GM23338 (cell line): ENCODE data around the gene FNDC3B. TPM values are rescaled to one million over a fixed set of nuclear protein-coding genes. Genes with fewer than 3 reads are reported as not detected.
A peak's percentile ranks its signal among the peaks of the same experiment; 100 is the strongest.

Source experiments
- ATAC-seq: fragments of 200-7000 bp; cut with Tn5 transposase; 3 replicates; pipeline ENCODE4 v1.9.1; 2020
- DNase-seq: peaks from one replicate; pipeline ENCODE4 v3.0.0-alpha.2; 2015; ENCODE audit warnings: low spot score
- H2AFZ ChIP-seq: fragments of 200-600 bp; sonication (generic); 2 replicates; pipeline ENCODE4 v1.8.0; 2016; ENCODE audit warnings: antibody characterized with exemption, mild to moderate bottlenecking, moderate library complexity
- H3F3A ChIP-seq: fragments of 200-600 bp; sonication (generic); replicated peaks from 2 replicates; pipeline ENCODE4 v1.8.0; 2017; ENCODE audit warnings: antibody characterized with exemption, mixed run types, low read depth
- H3K27ac ChIP-seq: fragments of 200-600 bp; sonication (generic); 2 replicates; pipeline ENCODE4 v1.6.1; 2016; ENCODE audit warnings: low read depth
- H3K27me3 ChIP-seq: fragments of 200-600 bp; sonication (generic); 2 replicates; pipeline ENCODE4 v1.8.0; 2016; ENCODE audit warnings: mild to moderate bottlenecking, mixed run types, moderate library complexity; ENCODE audit not compliant: insufficient read depth
- H3K36me3 ChIP-seq: fragments of 200-600 bp; sonication (generic); 2 replicates; pipeline ENCODE4 v1.8.0; 2016; ENCODE audit warnings: mild to moderate bottlenecking; ENCODE audit not compliant: insufficient read depth
- H3K4me1 ChIP-seq: fragments of 200-600 bp; sonication (generic); 2 replicates; pipeline ENCODE4 v1.8.0; 2016; ENCODE audit warnings: mild to moderate bottlenecking, moderate library complexity; ENCODE audit not compliant: insufficient read depth
- H3K4me2 ChIP-seq: fragments of 200-600 bp; sonication (generic); 2 replicates; pipeline ENCODE4 v1.7.1; 2017; ENCODE audit warnings: mixed run types
- H3K4me3 ChIP-seq: fragments of 200-600 bp; sonication (generic); 2 replicates; pipeline ENCODE4 v1.6.1; 2016; ENCODE audit warnings: mixed run types
- H3K79me2 ChIP-seq: fragments of 200-600 bp; sonication (generic); replicated peaks from 2 replicates; pipeline ENCODE4 v1.8.0; 2017; ENCODE audit warnings: mild to moderate bottlenecking; ENCODE audit not compliant: insufficient read depth
- H3K9me2 ChIP-seq: fragments of 200-600 bp; sonication (generic); 2 replicates; pipeline ENCODE4 v1.8.0; 2017; ENCODE audit not compliant: insufficient read depth
- H4K20me1 ChIP-seq: fragments of 200-600 bp; sonication (generic); replicated peaks from 2 replicates; pipeline ENCODE4 v1.8.0; 2017; ENCODE audit warnings: mild to moderate bottlenecking; ENCODE audit not compliant: insufficient read depth
- H3K27ac Mint-ChIP-seq: 2 replicates; pipeline ENCODE4 v1.8.0; 2020; ENCODE audit warnings: inconsistent platforms, mild to moderate bottlenecking, moderate library complexity, mixed read lengths
- H3K27me3 Mint-ChIP-seq: 3 replicates; pipeline ENCODE4 v1.8.0; 2022; ENCODE audit warnings: low read depth, mild to moderate bottlenecking, moderate library complexity, mixed read lengths, inconsistent platforms; ENCODE audit not compliant: insufficient read depth, poor library complexity
- H3K36me3 Mint-ChIP-seq: 3 replicates; pipeline ENCODE4 v1.8.0; 2021; ENCODE audit warnings: low read depth, mild to moderate bottlenecking, inconsistent platforms, moderate library complexity, mixed read lengths
- H3K4me1 Mint-ChIP-seq: 3 replicates; pipeline ENCODE4 v1.8.0; 2020; ENCODE audit warnings: mild to moderate bottlenecking, inconsistent platforms, mixed read lengths
- H3K4me3 Mint-ChIP-seq: 3 replicates; pipeline ENCODE4 v1.8.0; 2021; ENCODE audit warnings: moderate library complexity, mild to moderate bottlenecking, inconsistent platforms, mixed read lengths
- H3K9me3 Mint-ChIP-seq: 3 replicates; pipeline ENCODE4 v1.8.0; 2020; ENCODE audit warnings: moderate library complexity, mild to moderate bottlenecking, inconsistent platforms, mixed read lengths
- CREB1 ChIP-seq: fragments of 250-450 bp; sonication (Bioruptor Pico); IDR thresholded peaks from 2 replicates; pipeline ENCODE4 v1.5.0; 2020; ENCODE audit warnings: low read depth, mild to moderate bottlenecking, moderate library complexity
- CTCF ChIP-seq, 2 experiments: fragments of 200-600 bp in 1 of 2; sonication (generic) in 1 of 2; conservative IDR thresholded peaks; 2 replicates each; pipeline versions ENCODE4 v1.5.1 to v1.6.1; 2016 to 2017; ENCODE audit warnings: antibody characterized with exemption in 2 of 2, low read depth in 2 of 2, mild to moderate bottlenecking in 2 of 2, moderate library complexity in 1 of 2
- ETS1 ChIP-seq: IDR thresholded peaks from 2 replicates; pipeline ENCODE4 v1.6.1; 2016; ENCODE audit warnings: antibody characterized with exemption
- EZH2 ChIP-seq: fragments of 200-600 bp; sonication (generic); IDR thresholded peaks from one replicate; pipeline ENCODE4 v1.8.0; 2017; ENCODE audit warnings: antibody characterized with exemption, mild to moderate bottlenecking, low read depth; ENCODE audit not compliant: unreplicated experiment
- EZH2phosphoT487 ChIP-seq: fragments of 200-600 bp; sonication (generic); IDR thresholded peaks from one replicate; pipeline ENCODE4 v1.8.1; 2018; ENCODE audit warnings: antibody characterized with exemption; ENCODE audit not compliant: unreplicated experiment
- JUNB ChIP-seq: IDR thresholded peaks from one replicate; pipeline ENCODE4 v1.6.1; 2016; ENCODE audit warnings: antibody characterized with exemption; ENCODE audit not compliant: unreplicated experiment
- NANOG ChIP-seq: IDR thresholded peaks from 2 replicates; pipeline ENCODE4 v1.6.1; 2016; ENCODE audit warnings: antibody characterized with exemption, borderline replicate concordance
- POLR2AphosphoS5 ChIP-seq: IDR thresholded peaks from 2 replicates; pipeline ENCODE4 v1.6.1; 2016; ENCODE audit warnings: antibody characterized with exemption, low read depth
- STAT1 ChIP-seq: IDR thresholded peaks from one replicate; pipeline ENCODE4 v1.6.1; 2016; ENCODE audit warnings: antibody characterized with exemption; ENCODE audit not compliant: unreplicated experiment
- ZNF114 ChIP-seq: fragments of 250-450 bp; sonication (Bioruptor Pico); IDR thresholded peaks from 2 replicates; pipeline ENCODE4 v1.5.0; 2020; ENCODE audit warnings: mild to moderate bottlenecking, moderate library complexity
- ZNF331 ChIP-seq: fragments of 250-450 bp; sonication (Bioruptor Pico); IDR thresholded peaks from 2 replicates; pipeline ENCODE4 v1.5.0; 2020; ENCODE audit warnings: low read depth, mild to moderate bottlenecking, moderate library complexity
- polyA plus RNA-seq: library from polyadenylated mRNA; unstranded; fragments of >200 nt; fragmentation: Nextera tagmentation; extraction: Ambion mirVana; gene quantifications from 2 replicates; pipeline ENCODE4 v1.2.1, GENCODE V29; 2016
- total RNA-seq: library from RNA; depleted of rRNA; stranded (reverse); fragments of >200 nt; shearing (Covaris generic); gene quantifications from 2 replicates; pipeline ENCODE4 v1.2.3, GENCODE V29; 2014
- TF ChIP-seq, protein P1 (sequence below): IDR thresholded peaks from one replicate; pipeline ENCODE4 v1.6.1; 2018; ENCODE audit warnings: antibody characterized with exemption; ENCODE audit not compliant: unreplicated experiment
- TF ChIP-seq, protein P2 (sequence below): fragments of 250-450 bp; sonication (Bioruptor Pico); IDR thresholded peaks from 2 replicates; pipeline ENCODE4 v1.5.0; 2020; ENCODE audit warnings: mild to moderate bottlenecking, moderate library complexity

Gene FNDC3B
- total and polyA plus RNA-seq, 2 experiments from 2014 or later = 19.1 to 55.4 TPM

DNA sequence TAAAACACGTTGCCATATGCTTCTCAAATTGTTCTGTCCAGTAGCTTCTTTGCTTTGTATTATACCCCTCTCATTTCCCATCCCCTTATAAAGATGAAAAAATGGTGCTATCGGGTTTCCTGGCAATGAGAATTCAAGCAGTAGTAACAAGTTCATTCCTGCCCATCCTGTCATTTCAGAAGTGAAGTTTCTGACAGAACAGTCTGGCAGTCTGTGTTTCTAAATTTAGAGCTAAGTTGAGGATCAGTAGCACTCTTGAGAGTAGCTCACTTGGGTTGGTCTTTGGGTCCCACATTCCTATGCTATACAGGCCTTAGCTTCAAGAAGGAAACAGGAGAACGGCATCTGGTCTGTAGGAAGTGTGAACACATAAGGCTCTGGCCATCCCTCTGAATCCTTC, 274.3 kb downstream of the FNDC3B start:
- peaks cover 3% of the 10 kb centered on the region; the same call in 1 of the 2 replicates for H4K20me1 ChIP-seq
- H3K36me3 ChIP-seq = peaks cover 23% of the 10 kb centered on the region; the same call in 1 of the 2 replicates
- H3K4me2 ChIP-seq = no peak overlapping the region
- ATAC-seq (no peak), DNase-seq (no peak)
- TF ChIP-seq EZH2 (no peak), ZNF114 (no peak), CREB1 (CRISPR knock-in tag) (no peak), ETS1 (no peak), CTCF (conservative IDR thresholded peaks at IDR 0.05; ENCODE audit: low read depth in 2 of 2) (no peak), ZNF331 (no peak), POLR2AphosphoS5 (no peak), NANOG (no peak), EZH2phosphoT487 (no peak), STAT1 (no peak), JUNB (no peak)
- TF ChIP-seq, protein P1, sequence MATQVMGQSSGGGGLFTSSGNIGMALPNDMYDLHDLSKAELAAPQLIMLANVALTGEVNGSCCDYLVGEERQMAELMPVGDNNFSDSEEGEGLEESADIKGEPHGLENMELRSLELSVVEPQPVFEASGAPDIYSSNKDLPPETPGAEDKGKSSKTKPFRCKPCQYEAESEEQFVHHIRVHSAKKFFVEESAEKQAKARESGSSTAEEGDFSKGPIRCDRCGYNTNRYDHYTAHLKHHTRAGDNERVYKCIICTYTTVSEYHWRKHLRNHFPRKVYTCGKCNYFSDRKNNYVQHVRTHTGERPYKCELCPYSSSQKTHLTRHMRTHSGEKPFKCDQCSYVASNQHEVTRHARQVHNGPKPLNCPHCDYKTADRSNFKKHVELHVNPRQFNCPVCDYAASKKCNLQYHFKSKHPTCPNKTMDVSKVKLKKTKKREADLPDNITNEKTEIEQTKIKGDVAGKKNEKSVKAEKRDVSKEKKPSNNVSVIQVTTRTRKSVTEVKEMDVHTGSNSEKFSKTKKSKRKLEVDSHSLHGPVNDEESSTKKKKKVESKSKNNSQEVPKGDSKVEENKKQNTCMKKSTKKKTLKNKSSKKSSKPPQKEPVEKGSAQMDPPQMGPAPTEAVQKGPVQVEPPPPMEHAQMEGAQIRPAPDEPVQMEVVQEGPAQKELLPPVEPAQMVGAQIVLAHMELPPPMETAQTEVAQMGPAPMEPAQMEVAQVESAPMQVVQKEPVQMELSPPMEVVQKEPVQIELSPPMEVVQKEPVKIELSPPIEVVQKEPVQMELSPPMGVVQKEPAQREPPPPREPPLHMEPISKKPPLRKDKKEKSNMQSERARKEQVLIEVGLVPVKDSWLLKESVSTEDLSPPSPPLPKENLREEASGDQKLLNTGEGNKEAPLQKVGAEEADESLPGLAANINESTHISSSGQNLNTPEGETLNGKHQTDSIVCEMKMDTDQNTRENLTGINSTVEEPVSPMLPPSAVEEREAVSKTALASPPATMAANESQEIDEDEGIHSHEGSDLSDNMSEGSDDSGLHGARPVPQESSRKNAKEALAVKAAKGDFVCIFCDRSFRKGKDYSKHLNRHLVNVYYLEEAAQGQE = no peak
- TF ChIP-seq, protein P2, sequence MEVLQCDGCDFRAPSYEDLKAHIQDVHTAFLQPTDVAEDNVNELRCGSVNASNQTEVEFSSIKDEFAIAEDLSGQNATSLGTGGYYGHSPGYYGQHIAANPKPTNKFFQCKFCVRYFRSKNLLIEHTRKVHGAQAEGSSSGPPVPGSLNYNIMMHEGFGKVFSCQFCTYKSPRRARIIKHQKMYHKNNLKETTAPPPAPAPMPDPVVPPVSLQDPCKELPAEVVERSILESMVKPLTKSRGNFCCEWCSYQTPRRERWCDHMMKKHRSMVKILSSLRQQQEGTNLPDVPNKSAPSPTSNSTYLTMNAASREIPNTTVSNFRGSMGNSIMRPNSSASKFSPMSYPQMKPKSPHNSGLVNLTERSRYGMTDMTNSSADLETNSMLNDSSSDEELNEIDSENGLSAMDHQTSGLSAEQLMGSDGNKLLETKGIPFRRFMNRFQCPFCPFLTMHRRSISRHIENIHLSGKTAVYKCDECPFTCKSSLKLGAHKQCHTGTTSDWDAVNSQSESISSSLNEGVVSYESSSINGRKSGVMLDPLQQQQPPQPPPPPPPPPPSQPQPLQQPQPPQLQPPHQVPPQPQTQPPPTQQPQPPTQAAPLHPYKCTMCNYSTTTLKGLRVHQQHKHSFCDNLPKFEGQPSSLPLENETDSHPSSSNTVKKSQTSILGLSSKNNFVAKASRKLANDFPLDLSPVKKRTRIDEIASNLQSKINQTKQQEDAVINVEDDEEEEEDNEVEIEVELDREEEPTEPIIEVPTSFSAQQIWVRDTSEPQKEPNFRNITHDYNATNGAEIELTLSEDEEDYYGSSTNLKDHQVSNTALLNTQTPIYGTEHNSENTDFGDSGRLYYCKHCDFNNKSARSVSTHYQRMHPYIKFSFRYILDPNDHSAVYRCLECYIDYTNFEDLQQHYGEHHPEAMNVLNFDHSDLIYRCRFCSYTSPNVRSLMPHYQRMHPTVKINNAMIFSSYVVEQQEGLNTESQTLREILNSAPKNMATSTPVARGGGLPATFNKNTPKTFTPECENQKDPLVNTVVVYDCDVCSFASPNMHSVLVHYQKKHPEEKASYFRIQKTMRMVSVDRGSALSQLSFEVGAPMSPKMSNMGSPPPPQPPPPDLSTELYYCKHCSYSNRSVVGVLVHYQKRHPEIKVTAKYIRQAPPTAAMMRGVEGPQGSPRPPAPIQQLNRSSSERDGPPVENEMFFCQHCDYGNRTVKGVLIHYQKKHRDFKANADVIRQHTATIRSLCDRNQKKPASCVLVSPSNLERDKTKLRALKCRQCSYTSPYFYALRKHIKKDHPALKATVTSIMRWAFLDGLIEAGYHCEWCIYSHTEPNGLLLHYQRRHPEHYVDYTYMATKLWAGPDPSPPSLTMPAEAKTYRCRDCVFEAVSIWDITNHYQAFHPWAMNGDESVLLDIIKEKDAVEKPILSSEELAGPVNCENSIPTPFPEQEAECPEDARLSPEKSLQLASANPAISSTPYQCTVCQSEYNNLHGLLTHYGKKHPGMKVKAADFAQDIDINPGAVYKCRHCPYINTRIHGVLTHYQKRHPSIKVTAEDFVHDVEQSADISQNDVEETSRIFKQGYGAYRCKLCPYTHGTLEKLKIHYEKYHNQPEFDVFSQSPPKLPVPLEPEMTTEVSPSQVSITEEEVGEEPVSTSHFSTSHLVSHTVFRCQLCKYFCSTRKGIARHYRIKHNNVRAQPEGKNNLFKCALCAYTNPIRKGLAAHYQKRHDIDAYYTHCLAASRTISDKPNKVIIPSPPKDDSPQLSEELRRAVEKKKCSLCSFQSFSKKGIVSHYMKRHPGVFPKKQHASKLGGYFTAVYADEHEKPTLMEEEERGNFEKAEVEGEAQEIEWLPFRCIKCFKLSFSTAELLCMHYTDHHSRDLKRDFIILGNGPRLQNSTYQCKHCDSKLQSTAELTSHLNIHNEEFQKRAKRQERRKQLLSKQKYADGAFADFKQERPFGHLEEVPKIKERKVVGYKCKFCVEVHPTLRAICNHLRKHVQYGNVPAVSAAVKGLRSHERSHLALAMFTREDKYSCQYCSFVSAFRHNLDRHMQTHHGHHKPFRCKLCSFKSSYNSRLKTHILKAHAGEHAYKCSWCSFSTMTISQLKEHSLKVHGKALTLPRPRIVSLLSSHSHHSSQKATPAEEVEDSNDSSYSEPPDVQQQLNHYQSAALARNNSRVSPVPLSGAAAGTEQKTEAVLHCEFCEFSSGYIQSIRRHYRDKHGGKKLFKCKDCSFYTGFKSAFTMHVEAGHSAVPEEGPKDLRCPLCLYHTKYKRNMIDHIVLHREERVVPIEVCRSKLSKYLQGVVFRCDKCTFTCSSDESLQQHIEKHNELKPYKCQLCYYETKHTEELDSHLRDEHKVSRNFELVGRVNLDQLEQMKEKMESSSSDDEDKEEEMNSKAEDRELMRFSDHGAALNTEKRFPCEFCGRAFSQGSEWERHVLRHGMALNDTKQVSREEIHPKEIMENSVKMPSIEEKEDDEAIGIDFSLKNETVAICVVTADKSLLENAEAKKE (CRISPR knock-in tag) = no peak
- Mint-ChIP-seq H3K36me3 (peaks cover 49% of the 10 kb centered on the region), H3K9me3 (no peaks in the 10 kb centered on the region), H3K4me1 (peaks cover 37% of the 10 kb centered on the region), H3K27ac (no peak overlapping the region), H3K27me3 (no peaks in the 10 kb centered on the region), H3K4me3 (no peak overlapping the region)
- H3K27ac ChIP-seq = peak overlapping the region; percentile 30; the same call in 1 of the 2 replicates
- no peak overlapping the region for H2AFZ ChIP-seq
- H3K9me2 ChIP-seq = no peaks in the 10 kb centered on the region
- no peak overlapping the region for H3K4me3 ChIP-seq
- no peaks in the 10 kb centered on the region for H3K27me3 ChIP-seq
- peaks cover 20% of the 10 kb centered on the region; the same call in 1 of the 2 replicates for H3K4me1 ChIP-seq
- no peaks in the 10 kb centered on the region for H3K79me2 ChIP-seq
- H3F3A ChIP-seq = no peaks in the 10 kb centered on the region
